ENCODE measurements around the gene NLRC5. TPM values are rescaled to one million over a fixed set of nuclear protein-coding genes. Genes with fewer than 3 reads are reported as not detected.

NLRC5 gene
- total RNA-seq, 1 donor from 2014 or later: not detected

GRCh38 chr16:57111420-57111819 lies 122.1 kb downstream of the NLRC5 start:
- H3K27ac ChIP-seq: no peak overlapping the region
- peaks cover 17% of the 10 kb centered on the region for H3F3A ChIP-seq (ENCODE audit: low read depth)
- no peak overlapping the region for H3K27ac Mint-ChIP-seq
- no peaks in the 10 kb centered on the region for H3K79me2 ChIP-seq (ENCODE audit: low read depth)
- H3K4me3 Mint-ChIP-seq: no peak overlapping the region
- peaks cover 6% of the 10 kb centered on the region for H3K27me3 Mint-ChIP-seq (ENCODE audit: insufficient read depth, low read depth)
- H4K20me1 ChIP-seq (ENCODE audit: low read depth): no peaks in the 10 kb centered on the region
- TF ChIP-seq EZH2 (IDR thresholded peaks at IDR 0.05): no peak
- no peak for TF ChIP-seq CTCF (IDR thresholded peaks at IDR 0.05)
- no peak for TF ChIP-seq EZH2phosphoT487 (IDR thresholded peaks at IDR 0.05)
- no peak overlapping the region for H3K4me3 ChIP-seq
- no peak for DNase-seq (ENCODE audit: low spot score)
- no peaks in the 10 kb centered on the region for H3K36me3 ChIP-seq
- no peak overlapping the region for H3K9ac ChIP-seq
- H3K4me1 Mint-ChIP-seq: peaks cover 61% of the 10 kb centered on the region
- H3K9me3 Mint-ChIP-seq: no peaks in the 10 kb centered on the region
- H2AFZ ChIP-seq (replicated peaks): no peak overlapping the region
- H3K9me3 ChIP-seq (ENCODE audit: low read depth): no peaks in the 10 kb centered on the region
- H3K27me3 ChIP-seq: no peaks in the 10 kb centered on the region
- H3K36me3 Mint-ChIP-seq: no peaks in the 10 kb centered on the region
- no peak overlapping the region for H3K4me2 ChIP-seq
- peaks cover 22% of the 10 kb centered on the region for H3K4me1 ChIP-seq

- TF ChIP-seq EZH2phosphoT487 (IDR thresholded peaks at IDR 0.05): no peak
- TF ChIP-seq CTCF (IDR thresholded peaks at IDR 0.05): no peak
- DNase-seq (ENCODE audit: low spot score): no peak
- Histone ChIP-seq H3K27ac (no peak overlapping the region), H3K27me3 (no peaks in the 10 kb centered on the region), H3F3A (ENCODE audit: low read depth) (peaks cover 17% of the 10 kb centered on the region), H3K36me3 (no peaks in the 10 kb centered on the region), H3K9me3 (ENCODE audit: low read depth) (no peaks in the 10 kb centered on the region), H3K79me2 (ENCODE audit: low read depth) (no peaks in the 10 kb centered on the region), H3K4me2 (no peak overlapping the region), H3K4me1 (peaks cover 16% of the 10 kb centered on the region), H3K9ac (no peak overlapping the region), H3K4me3 (no peak overlapping the region), H4K20me1 (ENCODE audit: low read depth) (no peaks in the 10 kb centered on the region), H2AFZ (replicated peaks) (no peak overlapping the region)
- Mint-ChIP-seq H3K36me3 (peaks cover 1% of the 10 kb centered on the region), H3K27me3 (ENCODE audit: insufficient read depth, low read depth) (peaks cover 6% of the 10 kb centered on the region), H3K9me3 (no peaks in the 10 kb centered on the region), H3K27ac (peak overlapping the region; percentile 78), H3K4me1 (peaks cover 58% of the 10 kb centered on the region), H3K4me3 (no peak overlapping the region)
Observed at GRCh38 chr16:57112403-57113041, 123.2 kb downstream of the NLRC5 start.

GRCh38 chr16:57113042-57113453 lies 123.7 kb downstream of the NLRC5 start:
- H3K4me3 ChIP-seq: no peak overlapping the region
- H3F3A ChIP-seq (ENCODE audit: low read depth): peaks cover 17% of the 10 kb centered on the region
- no peak overlapping the region for H3K27ac ChIP-seq
- no peak overlapping the region for H3K9ac ChIP-seq
- Mint-ChIP-seq H3K4me1 (peaks cover 60% of the 10 kb centered on the region), H3K4me3 (no peak overlapping the region), H3K27ac (no peak overlapping the region), H3K27me3 (ENCODE audit: insufficient read depth, low read depth) (peaks cover 7% of the 10 kb centered on the region), H3K9me3 (no peaks in the 10 kb centered on the region), H3K36me3 (peaks cover 6% of the 10 kb centered on the region)
- H3K27me3 ChIP-seq: no peaks in the 10 kb centered on the region
- TF ChIP-seq CTCF (IDR thresholded peaks at IDR 0.05) (no peak), EZH2phosphoT487 (IDR thresholded peaks at IDR 0.05) (no peak), EZH2 (IDR thresholded peaks at IDR 0.05) (no peak)
- H3K4me1 ChIP-seq: peaks cover 16% of the 10 kb centered on the region
- H4K20me1 ChIP-seq (ENCODE audit: low read depth): no peaks in the 10 kb centered on the region
- no peaks in the 10 kb centered on the region for H3K79me2 ChIP-seq (ENCODE audit: low read depth)
- DNase-seq (ENCODE audit: low spot score): no peak
- H3K36me3 ChIP-seq: no peaks in the 10 kb centered on the region
- H2AFZ ChIP-seq (replicated peaks): no peak overlapping the region
- H3K9me3 ChIP-seq (ENCODE audit: low read depth): no peaks in the 10 kb centered on the region
- no peak overlapping the region for H3K4me2 ChIP-seq

Data from neural progenitor cell (in vitro differentiated cells).